GM21723 (cell line): ENCODE data around the gene ARHGAP24.
"Not testable (repeated sequence)": the region's sequence is repeated elsewhere in the genome, so short reads cannot be mapped to it uniquely, and the experiment has no call there.

Experiments used
- ATAC-seq: cut with Tn5 transposase; IDR thresholded peaks from one replicate; pipeline ENCODE4 v1.9.1; 2021; ENCODE audit warnings: mild to moderate bottlenecking, moderate library complexity; ENCODE audit not compliant: unreplicated experiment

Gene ARHGAP24

GRCh38 chr4:85482010-85482738 is 7.2 kb downstream of the ARHGAP24 start:
- ATAC-seq, result no peak

- no peak for ATAC-seq
Observed at GRCh38 chr4:85486425-85487086, 11.6 kb downstream of the ARHGAP24 start.

GRCh38 chr4:85488416-85488815 is 13.5 kb downstream of the ARHGAP24 start:
- ATAC-seq, result no peak

- ATAC-seq, result no peak
Observed at GRCh38 chr4:85489273-85489981, 14.5 kb downstream of the ARHGAP24 start.

GRCh38 chr4:85491527-85491926 is 16.6 kb downstream of the ARHGAP24 start:
- peak; percentile 62 for ATAC-seq

GRCh38 chr4:85492336-85492735 is 17.4 kb downstream of the ARHGAP24 start:
- no peak for ATAC-seq

- ATAC-seq, result no peak
Observed at GRCh38 chr4:85495621-85496020, 20.7 kb downstream of the ARHGAP24 start.

- ATAC-seq, result no peak
Observed at GRCh38 chr4:85496126-85496849, 21.3 kb downstream of the ARHGAP24 start.

GRCh38 chr4:85496933-85497332 is 22.0 kb downstream of the ARHGAP24 start:
- ATAC-seq, result no peak

- ATAC-seq, result peak; percentile 97
Observed at GRCh38 chr4:85498068-85498733, 23.3 kb downstream of the ARHGAP24 start.

GRCh38 chr4:85499573-85499972 is 24.6 kb downstream of the ARHGAP24 start:
- ATAC-seq, result no peak

- ATAC-seq, result no peak
Observed at GRCh38 chr4:85500110-85500867, 25.3 kb downstream of the ARHGAP24 start.

GRCh38 chr4:85501145-85501544 is 26.2 kb downstream of the ARHGAP24 start:
- ATAC-seq, result not testable (repeated sequence)

GRCh38 chr4:85508654-85509053 is 33.7 kb downstream of the ARHGAP24 start:
- ATAC-seq, result no peak

- ATAC-seq, result no peak
Observed at GRCh38 chr4:85509882-85510631, 35.1 kb downstream of the ARHGAP24 start.

GRCh38 chr4:85510632-85510984 is 35.7 kb downstream of the ARHGAP24 start:
- ATAC-seq, result no peak

- no peak for ATAC-seq
Observed at GRCh38 chr4:85512446-85513205, 37.7 kb downstream of the ARHGAP24 start.

GRCh38 chr4:85514117-85514516 is 39.2 kb downstream of the ARHGAP24 start:
- ATAC-seq, result no peak

GRCh38 chr4:85514783-85515182 is 39.8 kb downstream of the ARHGAP24 start:
- ATAC-seq, result no peak
